Measurements from ENCODE around the gene FAM83C. TPM values are rescaled to one million over a fixed set of nuclear protein-coding genes. Genes with fewer than 3 reads are reported as not detected.

The FAM83C gene
- total and polyA plus RNA-seq, 9 of the 15 experiments (the other 6 are each of a cell fraction or from before 2014, with no cell fraction given): not detected

DNA sequence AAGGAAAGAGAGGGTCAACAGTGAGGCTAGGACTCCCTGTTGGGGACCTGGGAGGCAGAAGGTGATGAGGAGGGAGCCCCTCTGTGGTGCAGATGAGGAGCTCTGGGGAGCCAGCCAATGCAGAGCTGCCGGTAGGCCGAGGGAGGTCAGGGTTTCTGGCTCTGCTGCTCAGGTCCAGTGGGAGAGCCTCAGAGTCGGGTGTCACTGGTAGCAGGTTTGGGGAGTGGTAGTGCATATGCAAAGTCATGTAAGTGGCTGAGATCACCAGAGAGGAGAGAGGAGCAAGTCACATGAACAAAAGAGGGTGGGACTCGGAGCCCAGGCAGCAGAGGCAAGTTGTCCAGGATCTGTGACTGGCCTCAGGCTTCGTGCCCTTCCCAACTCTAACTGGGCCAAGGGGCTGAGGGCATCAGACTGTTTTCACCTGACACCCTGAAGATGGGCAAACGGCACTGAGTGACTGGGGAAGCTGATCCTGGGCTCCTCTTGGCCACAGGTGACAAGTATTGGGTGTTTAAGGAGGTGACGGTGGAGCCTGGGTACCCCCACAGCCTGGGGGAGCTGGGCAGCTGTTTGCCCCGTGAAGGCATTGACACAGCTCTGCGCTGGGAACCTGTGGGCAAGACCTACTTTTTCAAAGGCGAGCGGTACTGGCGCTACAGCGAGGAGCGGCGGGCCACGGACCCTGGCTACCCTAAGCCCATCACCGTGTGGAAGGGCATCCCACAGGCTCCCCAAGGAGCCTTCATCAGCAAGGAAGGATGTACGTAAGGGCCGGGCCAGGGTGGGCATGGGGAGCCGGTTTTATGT, 20.9 kb downstream of the FAM83C start (continued):
- TF ChIP-seq PYGO2 (tag; IDR thresholded peaks at IDR 0.05) (no peak), POLR2B (IDR thresholded peaks at IDR 0.05; ENCODE audit: low read depth, partially characterized antibody) (no peak), HLTF (IDR thresholded peaks at IDR 0.05) (no peak), HIVEP1 (CRISPR knock-in tag; IDR thresholded peaks at IDR 0.05) (no peak), TEAD1 (CRISPR knock-in tag; IDR thresholded peaks at IDR 0.05) (no peak), NR2C2 (CRISPR knock-in tag; IDR thresholded peaks at IDR 0.05) (no peak), NR2C2 (tag; IDR thresholded peaks at IDR 0.05) (0 out of 2 replicates have a peak, but pooled peaks have one; percentile 49), NRF1 (conservative IDR thresholded peaks at IDR 0.05 in 1 of 2, IDR thresholded peaks at IDR 0.05 in 1 of 2) (peak; percentile 66 to 71), ZNF316 (IDR thresholded peaks at IDR 0.05) (peak; percentile 90), NFIC (IDR thresholded peaks at IDR 0.05) (no peak), MYC (IDR thresholded peaks at IDR 0.05; ENCODE audit: low read depth, low read length) (no peak), MYC (CRISPR knock-in tag; IDR thresholded peaks at IDR 0.05; ENCODE audit: borderline replicate concordance, low read depth) (no peak), SMC3 (conservative IDR thresholded peaks at IDR 0.05; ENCODE audit: insufficient read depth, low read depth, low read length) (no peak), FOXK1 (CRISPR knock-in tag; IDR thresholded peaks at IDR 0.05; ENCODE audit: borderline replicate concordance) (no peak), RAD51 (IDR thresholded peaks at IDR 0.05; ENCODE audit: borderline replicate concordance, low read depth) (peak; percentile 75), HDAC2 (IDR thresholded peaks at IDR 0.05) (no peak), MEIS2 (IDR thresholded peaks at IDR 0.05; ENCODE audit: partially characterized antibody) (peak; percentile 9), SMARCA4 (IDR thresholded peaks at IDR 0.05) (peak; percentile 46; the same call in 1 of the 2 replicates), ZMIZ1 (IDR thresholded peaks at IDR 0.05; ENCODE audit: low read depth in 2 of 2, low read length in 2 of 2) (no peak), MECOM (CRISPR knock-in tag; IDR thresholded peaks at IDR 0.05) (no peak)
- TF ChIP-seq, protein P1, sequence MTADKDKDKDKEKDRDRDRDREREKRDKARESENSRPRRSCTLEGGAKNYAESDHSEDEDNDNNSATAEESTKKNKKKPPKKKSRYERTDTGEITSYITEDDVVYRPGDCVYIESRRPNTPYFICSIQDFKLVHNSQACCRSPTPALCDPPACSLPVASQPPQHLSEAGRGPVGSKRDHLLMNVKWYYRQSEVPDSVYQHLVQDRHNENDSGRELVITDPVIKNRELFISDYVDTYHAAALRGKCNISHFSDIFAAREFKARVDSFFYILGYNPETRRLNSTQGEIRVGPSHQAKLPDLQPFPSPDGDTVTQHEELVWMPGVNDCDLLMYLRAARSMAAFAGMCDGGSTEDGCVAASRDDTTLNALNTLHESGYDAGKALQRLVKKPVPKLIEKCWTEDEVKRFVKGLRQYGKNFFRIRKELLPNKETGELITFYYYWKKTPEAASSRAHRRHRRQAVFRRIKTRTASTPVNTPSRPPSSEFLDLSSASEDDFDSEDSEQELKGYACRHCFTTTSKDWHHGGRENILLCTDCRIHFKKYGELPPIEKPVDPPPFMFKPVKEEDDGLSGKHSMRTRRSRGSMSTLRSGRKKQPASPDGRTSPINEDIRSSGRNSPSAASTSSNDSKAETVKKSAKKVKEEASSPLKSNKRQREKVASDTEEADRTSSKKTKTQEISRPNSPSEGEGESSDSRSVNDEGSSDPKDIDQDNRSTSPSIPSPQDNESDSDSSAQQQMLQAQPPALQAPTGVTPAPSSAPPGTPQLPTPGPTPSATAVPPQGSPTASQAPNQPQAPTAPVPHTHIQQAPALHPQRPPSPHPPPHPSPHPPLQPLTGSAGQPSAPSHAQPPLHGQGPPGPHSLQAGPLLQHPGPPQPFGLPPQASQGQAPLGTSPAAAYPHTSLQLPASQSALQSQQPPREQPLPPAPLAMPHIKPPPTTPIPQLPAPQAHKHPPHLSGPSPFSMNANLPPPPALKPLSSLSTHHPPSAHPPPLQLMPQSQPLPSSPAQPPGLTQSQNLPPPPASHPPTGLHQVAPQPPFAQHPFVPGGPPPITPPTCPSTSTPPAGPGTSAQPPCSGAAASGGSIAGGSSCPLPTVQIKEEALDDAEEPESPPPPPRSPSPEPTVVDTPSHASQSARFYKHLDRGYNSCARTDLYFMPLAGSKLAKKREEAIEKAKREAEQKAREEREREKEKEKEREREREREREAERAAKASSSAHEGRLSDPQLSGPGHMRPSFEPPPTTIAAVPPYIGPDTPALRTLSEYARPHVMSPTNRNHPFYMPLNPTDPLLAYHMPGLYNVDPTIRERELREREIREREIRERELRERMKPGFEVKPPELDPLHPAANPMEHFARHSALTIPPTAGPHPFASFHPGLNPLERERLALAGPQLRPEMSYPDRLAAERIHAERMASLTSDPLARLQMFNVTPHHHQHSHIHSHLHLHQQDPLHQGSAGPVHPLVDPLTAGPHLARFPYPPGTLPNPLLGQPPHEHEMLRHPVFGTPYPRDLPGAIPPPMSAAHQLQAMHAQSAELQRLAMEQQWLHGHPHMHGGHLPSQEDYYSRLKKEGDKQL (CRISPR knock-in tag; IDR thresholded peaks at IDR 0.05; ENCODE audit: borderline replicate concordance): no peak
